Neural progenitor cell (in vitro differentiated cells): ENCODE results near the gene SEMA6A.

Experiments used
- CTCF ChIP-seq: fragments of 200-600 bp; sonication (generic); IDR thresholded peaks from 2 replicates; pipeline ENCODE4 v1.5.1; 2017; ENCODE audit warnings: antibody characterized with exemption, mild to moderate bottlenecking
- EZH2 ChIP-seq: fragments of 200-600 bp; sonication (generic); IDR thresholded peaks from 2 replicates; pipeline ENCODE4 v1.6.1; 2017; ENCODE audit warnings: antibody characterized with exemption, mild to moderate bottlenecking, moderate library complexity
- EZH2phosphoT487 ChIP-seq: fragments of 200-600 bp; sonication (generic); IDR thresholded peaks from 2 replicates; pipeline ENCODE4 v1.6.1; 2017; ENCODE audit warnings: antibody characterized with exemption

GRCh38 chr5:116506488-116506887 lies 68.1 kb downstream of the SEMA6A start:
- TF ChIP-seq CTCF, result no peak
- TF ChIP-seq EZH2, result no peak
- no peak for TF ChIP-seq EZH2phosphoT487
